Uterus (tissue), 4 donors: ENCODE results near the gene DIPK1A. TPM values are rescaled to one million over a fixed set of nuclear protein-coding genes. Genes with fewer than 3 reads are reported as not detected.

Experiments used
- DNase-seq, 2 donors: peaks; one replicate each; pipeline ENCODE4 v3.0.0-alpha.2; 2019 to 2020
- H3K27ac ChIP-seq, 2 donors: fragments of 200-600 bp; sonication (generic); 1 replicate in 1 of 2; 2 replicates in 1 of 2; pipeline ENCODE4 v1.5.1; 2016 to 2018
- H3K27me3 ChIP-seq, 2 donors: fragments of 200-600 bp; sonication (generic); one replicate each; pipeline ENCODE4 v1.5.1; 2018 to 2019; ENCODE audit warnings: control low read depth in 1 of 2
- H3K36me3 ChIP-seq, 2 donors: fragments of 200-600 bp; sonication (generic); one replicate each; pipeline ENCODE4 v1.5.1; 2019; ENCODE audit warnings: control low read depth in 1 of 2
- H3K4me1 ChIP-seq, 2 donors: fragments of 200-600 bp; sonication (generic); one replicate each; pipeline ENCODE4 v1.5.1; 2018 to 2019; ENCODE audit warnings: control low read depth in 1 of 2
- H3K4me3 ChIP-seq, 2 donors: fragments of 200-600 bp; sonication (generic); 1 replicate in 1 of 2; 2 replicates in 1 of 2; pipeline ENCODE4 v1.5.1; 2018 to 2019; ENCODE audit warnings: mild to moderate bottlenecking in 1 of 2
- H3K9me3 ChIP-seq, 2 donors: fragments of 200-600 bp; sonication (generic); one replicate each; pipeline ENCODE4 v1.5.1; 2019; ENCODE audit warnings: control low read depth in 1 of 2
- CTCF ChIP-seq, 4 experiments: fragments of 200-600 bp in 2 of 4; fragments of 450-650 bp in 2 of 4; sonication (generic) in 2 of 4; IDR thresholded peaks; one replicate each; pipeline ENCODE4 v1.5.1; 2016 to 2019; ENCODE audit warnings: antibody characterized with exemption in 4 of 4, mild to moderate bottlenecking in 2 of 4, moderate library complexity in 1 of 4
- POLR2A ChIP-seq, 2 donors: fragments of 450-650 bp; IDR thresholded peaks; one replicate each; pipeline ENCODE4 v1.6.1; 2016; ENCODE audit warnings: antibody characterized with exemption in 2 of 2, mild to moderate bottlenecking in 1 of 2, moderate library complexity in 1 of 2
- intact Hi-C: fragments of 100-400 bp; cut with DNase I; formaldehyde crosslinking; loops from one replicate; pipeline ENCODE4 v1.15.1; 2023; ENCODE audit warnings: low total_unique reads
- total RNA-seq, 4 donors: library from RNA; depleted of rRNA in 3 of 4; stranded (reverse); fragments of >200 nt in 3 of 4; gene quantifications; one replicate each; pipeline versions ENCODE4 v1.1.0 to v1.2.4, GENCODE V29; 2014 to 2023
- donor health status: DM: yes; HTN: yes; CAD: no.

The DIPK1A gene
- total RNA-seq, 4 donors from 2014 or later: 15.5 to 28.4 (median 20.8) TPM

GRCh38 chr1:92934395-92935378 is 26.6 kb downstream of the DIPK1A start:
- Histone ChIP-seq H3K4me1 (no peaks in the 10 kb centered on the region), H3K9me3 (no peaks in the 10 kb centered on the region), H3K36me3 (no peaks in the 10 kb centered on the region), H3K27ac (peak overlapping the region; percentile 65 to 76), H3K27me3 (no peaks in the 10 kb centered on the region), H3K4me3 (no peak overlapping the region)
- no peak for TF ChIP-seq CTCF (IDR thresholded peaks at IDR 0.05)
- TF ChIP-seq POLR2A (IDR thresholded peaks at IDR 0.05): no peak
- DNase-seq: peak; percentile 40 to 62
- intact Hi-C loops: no loop called here

- no peaks in the 10 kb centered on the region for H3K4me1 ChIP-seq
- no peak for DNase-seq
- TF ChIP-seq POLR2A (IDR thresholded peaks at IDR 0.05) (no peak), CTCF (IDR thresholded peaks at IDR 0.05) (no peak)
- H3K27ac ChIP-seq: peak overlapping the region; percentile 65 to 76
- intact Hi-C loops: no loop called here
- H3K4me3 ChIP-seq: no peak overlapping the region
- no peaks in the 10 kb centered on the region for H3K36me3 ChIP-seq
- H3K27me3 ChIP-seq: no peaks in the 10 kb centered on the region
- H3K9me3 ChIP-seq: no peaks in the 10 kb centered on the region
Observed at GRCh38 chr1:92933459-92933858, 27.8 kb downstream of the DIPK1A start.

- intact Hi-C loops: no loop called here
- Histone ChIP-seq H3K27me3 (no peaks in the 10 kb centered on the region), H3K27ac (no peak overlapping the region), H3K4me1 (no peaks in the 10 kb centered on the region), H3K36me3 (no peaks in the 10 kb centered on the region), H3K4me3 (no peak overlapping the region), H3K9me3 (no peaks in the 10 kb centered on the region)
- TF ChIP-seq CTCF (IDR thresholded peaks at IDR 0.05): no peak
- TF ChIP-seq POLR2A (IDR thresholded peaks at IDR 0.05): no peak
- DNase-seq: no peak
Observed at GRCh38 chr1:92931691-92932090, 29.6 kb downstream of the DIPK1A start.

- TF ChIP-seq CTCF (IDR thresholded peaks at IDR 0.05) (no peak), POLR2A (IDR thresholded peaks at IDR 0.05) (no peak)
- Histone ChIP-seq H3K4me3 (no peak overlapping the region), H3K36me3 (no peaks in the 10 kb centered on the region), H3K27me3 (no peaks in the 10 kb centered on the region), H3K9me3 (no peaks in the 10 kb centered on the region), H3K27ac (no peak overlapping the region), H3K4me1 (no peaks in the 10 kb centered on the region)
- no peak for DNase-seq
- intact Hi-C loops: no loop called here
Observed at GRCh38 chr1:92929461-92929860, 31.8 kb downstream of the DIPK1A start.

GRCh38 chr1:92927870-92928269 is 33.4 kb downstream of the DIPK1A start:
- H3K27me3 ChIP-seq: no peaks in the 10 kb centered on the region
- no peak for DNase-seq
- H3K4me3 ChIP-seq: no peak overlapping the region
- intact Hi-C loops: no loop called here
- H3K9me3 ChIP-seq: no peaks in the 10 kb centered on the region
- no peaks in the 10 kb centered on the region for H3K36me3 ChIP-seq
- TF ChIP-seq POLR2A (IDR thresholded peaks at IDR 0.05) (no peak), CTCF (IDR thresholded peaks at IDR 0.05) (no peak)
- H3K27ac ChIP-seq: no peak overlapping the region
- H3K4me1 ChIP-seq: no peaks in the 10 kb centered on the region
